Fibroblast of upper back skin (primary cell): ENCODE measurements around the gene FAXC.
"Not testable (repeated sequence)": the region's sequence is repeated elsewhere in the genome, so short reads cannot be mapped to it uniquely, and the experiment has no call there.

Experiments used
- DNase-seq: peaks from one replicate; pipeline ENCODE4 v3.0.0-alpha.2; 2013

Gene FAXC

GRCh38 chr6:99276747-99277146 lies 72.7 kb downstream of the FAXC start:
- DNase-seq: peak; percentile 11

GRCh38 chr6:99270826-99271225 lies 78.6 kb downstream of the FAXC start:
- DNase-seq: no peak

- no peak for DNase-seq
Observed at GRCh38 chr6:99270030-99270429, 79.4 kb downstream of the FAXC start.

GRCh38 chr6:99269207-99269606 lies 80.3 kb downstream of the FAXC start:
- DNase-seq: no peak

- DNase-seq: not testable (repeated sequence)
Observed at GRCh38 chr6:99266996-99267395, 82.5 kb downstream of the FAXC start.

- not testable (repeated sequence) for DNase-seq
Observed at GRCh38 chr6:99265447-99265846, 84.0 kb downstream of the FAXC start.

GRCh38 chr6:99254616-99255550 lies 94.6 kb downstream of the FAXC start:
- DNase-seq: no peak

GRCh38 chr6:99253271-99253670 lies 96.2 kb downstream of the FAXC start:
- DNase-seq: no peak

- DNase-seq: no peak
Observed at GRCh38 chr6:99252421-99252820, 97.1 kb downstream of the FAXC start.

- DNase-seq: no peak
Observed at GRCh38 chr6:99250476-99250875, 99.0 kb downstream of the FAXC start.

- DNase-seq: no peak
Observed at GRCh38 chr6:99246602-99247001, 102.9 kb downstream of the FAXC start.

- peak; percentile 12 for DNase-seq
Observed at GRCh38 chr6:99241905-99242534, 107.5 kb downstream of the FAXC start.

- DNase-seq: no peak
Observed at GRCh38 chr6:99236010-99236409, 113.5 kb downstream of the FAXC start.

GRCh38 chr6:99233219-99233618 lies 116.3 kb downstream of the FAXC start:
- DNase-seq: no peak

- no peak for DNase-seq
Observed at GRCh38 chr6:99232056-99232455, 117.4 kb downstream of the FAXC start.

GRCh38 chr6:99225172-99225571 lies 124.3 kb downstream of the FAXC start:
- DNase-seq: no peak
